GM19328 (cell line): Measurements from ENCODE around the gene CRTC2.
"Not testable (repeated sequence)": the region's sequence is repeated elsewhere in the genome, so short reads cannot be mapped to it uniquely, and the experiment has no call there.

ENCODE experiments used
- ATAC-seq: cut with Tn5 transposase; IDR thresholded peaks from one replicate; pipeline ENCODE4 v1.9.1; 2021; ENCODE audit warnings: mild to moderate bottlenecking, moderate library complexity; ENCODE audit not compliant: unreplicated experiment

CRTC2 gene, protein sequence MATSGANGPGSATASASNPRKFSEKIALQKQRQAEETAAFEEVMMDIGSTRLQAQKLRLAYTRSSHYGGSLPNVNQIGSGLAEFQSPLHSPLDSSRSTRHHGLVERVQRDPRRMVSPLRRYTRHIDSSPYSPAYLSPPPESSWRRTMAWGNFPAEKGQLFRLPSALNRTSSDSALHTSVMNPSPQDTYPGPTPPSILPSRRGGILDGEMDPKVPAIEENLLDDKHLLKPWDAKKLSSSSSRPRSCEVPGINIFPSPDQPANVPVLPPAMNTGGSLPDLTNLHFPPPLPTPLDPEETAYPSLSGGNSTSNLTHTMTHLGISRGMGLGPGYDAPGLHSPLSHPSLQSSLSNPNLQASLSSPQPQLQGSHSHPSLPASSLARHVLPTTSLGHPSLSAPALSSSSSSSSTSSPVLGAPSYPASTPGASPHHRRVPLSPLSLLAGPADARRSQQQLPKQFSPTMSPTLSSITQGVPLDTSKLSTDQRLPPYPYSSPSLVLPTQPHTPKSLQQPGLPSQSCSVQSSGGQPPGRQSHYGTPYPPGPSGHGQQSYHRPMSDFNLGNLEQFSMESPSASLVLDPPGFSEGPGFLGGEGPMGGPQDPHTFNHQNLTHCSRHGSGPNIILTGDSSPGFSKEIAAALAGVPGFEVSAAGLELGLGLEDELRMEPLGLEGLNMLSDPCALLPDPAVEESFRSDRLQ

GRCh38 chr1:153958111-153958960 is at the start of gene CRTC2:
TSS of gene CRTC2 (minus strand) at chr1:153958612. CDS start at chr1:153958497, 115 bp downstream.
- peak; percentile 71 for ATAC-seq

DNA sequence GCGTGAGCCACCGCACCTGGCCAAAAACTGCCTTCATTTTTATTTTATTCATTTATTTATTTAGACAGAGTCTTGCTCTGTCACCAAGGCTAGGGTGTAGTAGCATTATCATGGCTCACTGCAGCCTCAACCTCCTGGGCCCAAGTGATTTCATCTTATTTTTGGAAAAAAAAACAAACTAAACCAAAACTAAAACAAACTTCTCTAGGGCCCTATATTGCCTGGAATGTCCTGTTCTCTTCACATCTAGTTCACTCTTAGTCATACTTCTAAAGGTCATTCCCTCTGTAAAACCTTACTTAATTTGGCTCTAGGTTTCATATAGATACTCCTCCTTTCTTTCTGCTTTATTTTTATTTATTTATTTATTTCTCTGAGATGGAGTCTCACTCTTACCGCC is 47.7 kb upstream of the CRTC2 start:
- no peak for ATAC-seq

- ATAC-seq, result no peak
Measured at GRCh38 chr1:154000420-154000819, 42.0 kb upstream of the CRTC2 start.

GRCh38 chr1:153996882-153997281 is 38.5 kb upstream of the CRTC2 start:
- ATAC-seq, result not testable (repeated sequence)

- no peak for ATAC-seq
Measured at GRCh38 chr1:153995640-153996039, 37.2 kb upstream of the CRTC2 start.

- ATAC-seq, result no peak
Measured at GRCh38 chr1:153995202-153995601, 36.8 kb upstream of the CRTC2 start.

GRCh38 chr1:153991806-153992205 is 33.4 kb upstream of the CRTC2 start:
- ATAC-seq, result no peak

GRCh38 chr1:153991151-153991630 is 32.8 kb upstream of the CRTC2 start:
- no peak for ATAC-seq

DNA sequence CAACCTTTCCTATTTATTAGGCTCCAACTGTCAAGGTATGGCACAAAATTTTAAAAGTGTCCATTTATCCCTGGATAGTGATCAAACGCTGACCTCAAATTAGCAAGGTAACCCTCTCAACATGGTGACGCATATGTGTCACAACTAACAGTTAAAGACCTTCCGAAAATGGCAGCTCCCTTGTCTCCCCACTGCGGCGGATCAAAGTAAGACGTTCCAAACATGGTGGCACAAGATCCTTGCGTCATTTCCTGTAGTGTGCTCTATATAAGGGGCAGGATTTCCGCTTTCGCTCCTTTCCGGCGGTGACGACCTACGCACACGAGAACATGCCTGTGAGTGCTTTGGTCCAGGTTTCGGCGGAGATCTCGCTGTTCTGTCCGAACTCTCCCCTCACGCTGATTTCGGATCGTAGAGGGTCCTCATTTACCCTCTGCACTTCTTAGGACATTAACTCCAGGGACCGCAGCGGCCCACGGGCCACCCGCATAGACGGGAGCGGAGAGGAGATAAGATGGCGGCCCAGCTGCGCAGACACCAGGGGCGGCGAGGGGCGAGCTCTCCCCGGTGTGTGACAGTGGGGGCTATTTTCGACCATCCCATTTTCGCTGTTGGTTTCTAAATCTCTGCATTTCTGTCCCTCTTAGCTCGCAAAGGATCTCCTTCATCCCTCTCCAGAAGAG is 32.2 kb upstream of the CRTC2 start, which contains the start of gene RPS27:
TSS of gene RPS27 (plus strand) at position 295 of the 683 bp plus-strand sequence. CDS start at position 330, 35 bp downstream.
- peak; percentile 71 for ATAC-seq

- ATAC-seq, result no peak
Measured at GRCh38 chr1:153987621-153988020, 29.2 kb upstream of the CRTC2 start.

DNA sequence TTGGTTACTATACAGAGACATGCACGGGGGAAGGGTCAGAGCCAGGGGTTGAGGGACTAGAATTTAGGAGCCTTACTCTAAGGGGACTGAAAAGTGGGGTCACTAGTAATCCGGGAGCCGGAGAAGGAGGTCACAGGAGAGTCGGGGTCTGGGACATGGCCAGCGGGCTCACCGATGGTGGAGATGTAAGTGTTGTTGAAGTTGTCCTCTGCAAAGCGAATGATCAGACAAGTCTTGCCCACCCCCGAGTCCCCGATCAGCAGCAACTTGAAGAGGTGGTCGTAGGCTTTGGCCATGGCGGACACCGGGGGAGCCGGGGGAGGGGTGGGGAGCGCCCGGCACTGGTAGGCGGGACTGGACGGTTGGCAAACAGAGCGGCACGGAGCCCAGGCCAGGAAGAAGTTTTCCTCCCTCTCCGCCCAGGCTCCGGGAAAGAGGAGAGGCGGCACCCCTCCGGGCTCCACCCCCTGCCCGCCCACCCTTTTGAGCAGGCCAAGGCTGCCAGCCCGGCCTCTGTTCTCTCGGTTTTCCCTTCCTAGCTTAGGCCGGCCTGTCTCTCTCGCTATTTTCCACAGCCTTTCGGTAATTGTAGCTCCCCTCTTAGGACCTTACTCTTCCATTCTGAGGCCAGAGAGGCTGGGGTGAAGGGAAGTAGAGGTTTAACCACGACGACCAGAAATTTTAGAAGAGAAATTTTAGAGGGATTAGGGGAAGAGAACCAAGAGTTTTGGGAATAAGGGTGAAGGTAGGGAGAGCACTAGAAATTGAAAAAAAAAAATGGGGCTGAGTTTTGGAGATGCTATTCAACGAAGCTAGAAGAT is 27.7 kb upstream of the CRTC2 start, which contains the start of gene RAB13:
TSS of gene RAB13 (minus strand) at position 399 of the 821 bp plus-strand sequence. CDS start at position 296, 103 bp downstream.
- no peak for ATAC-seq

GRCh38 chr1:153985341-153985912 is 27.0 kb upstream of the CRTC2 start:
- no peak for ATAC-seq

DNA sequence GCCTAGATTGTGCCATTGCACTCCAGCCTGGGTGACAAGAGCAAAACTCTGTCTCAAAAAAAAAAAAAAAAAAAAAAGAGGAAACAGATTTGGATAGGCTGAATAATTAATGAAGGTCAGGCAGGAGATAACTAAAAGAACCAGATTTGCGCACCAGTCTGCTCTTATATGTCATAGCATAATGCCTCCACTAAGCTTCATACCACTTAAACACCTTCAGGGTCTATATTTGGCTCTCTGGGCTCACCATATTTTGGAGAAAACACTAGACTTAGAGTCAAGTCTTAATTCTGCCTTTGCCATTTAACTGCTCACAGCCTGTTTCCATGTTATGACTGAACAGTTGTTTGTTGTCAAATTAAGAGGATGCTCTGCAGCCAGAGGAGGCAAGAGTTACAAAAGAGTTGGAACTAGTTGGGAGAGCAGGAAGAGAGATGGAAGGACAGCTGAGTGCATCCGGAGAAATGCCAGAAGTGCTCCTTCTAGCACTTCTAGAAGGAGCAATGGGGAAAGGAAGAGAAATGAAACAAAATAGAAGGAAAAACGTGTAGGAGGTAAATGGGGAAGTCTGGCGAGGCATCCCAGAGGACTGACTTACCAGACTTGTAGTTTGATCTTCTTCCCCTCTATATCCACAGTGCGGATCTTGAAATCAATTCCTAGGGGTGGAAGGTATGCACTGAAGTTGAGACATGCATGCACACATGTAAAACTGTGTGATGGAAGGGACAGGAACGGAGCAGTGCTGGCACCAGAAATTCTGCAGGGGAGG is 25.9 kb upstream of the CRTC2 start:
- no peak for ATAC-seq

- not testable (repeated sequence) for ATAC-seq
Measured at GRCh38 chr1:153981735-153982134, 23.3 kb upstream of the CRTC2 start.

- ATAC-seq, result not testable (repeated sequence)
Measured at GRCh38 chr1:153979091-153979490, 20.7 kb upstream of the CRTC2 start.

DNA sequence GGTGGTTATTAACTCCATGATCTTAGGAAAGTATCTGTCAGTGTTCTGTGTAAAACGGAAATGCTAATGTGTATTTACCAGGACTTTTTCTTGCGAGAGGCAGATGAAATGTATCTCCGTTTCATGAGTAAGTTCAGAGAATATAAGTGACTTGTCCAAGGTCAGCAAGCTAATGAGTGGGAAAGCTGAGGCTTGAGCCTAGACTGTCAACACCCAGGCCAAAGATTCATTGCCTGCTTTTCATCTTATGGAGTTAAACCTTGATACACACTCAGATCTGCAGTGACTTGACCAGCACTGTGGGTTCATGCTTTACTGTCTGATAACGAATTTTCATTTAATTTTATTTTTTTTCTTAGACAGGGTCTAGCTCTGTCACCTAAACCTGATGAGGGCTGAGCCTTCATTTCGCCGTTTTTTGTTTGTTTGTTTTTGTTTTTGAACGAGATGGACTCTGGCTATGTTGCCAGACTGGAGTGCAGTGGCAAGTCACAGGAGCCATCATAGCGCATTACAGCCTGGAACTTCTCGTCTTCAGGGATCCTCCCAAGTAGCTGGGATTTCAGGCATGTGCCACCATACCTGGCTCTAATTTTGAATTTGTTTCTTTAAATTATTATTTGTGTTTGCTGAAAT is 20.0 kb upstream of the CRTC2 start:
- ATAC-seq, result no peak
